Fibroblast of the aortic adventitia (primary cell): ENCODE results near the gene ATE1. TPM values are rescaled to one million over a fixed set of nuclear protein-coding genes. Genes with fewer than 3 reads are reported as not detected.

Experiments used
- DNase-seq: peaks from one replicate; pipeline ENCODE4 v3.0.0-alpha.2; 2010; ENCODE audit warnings: low read depth
- H3K4me3 ChIP-seq: 2 replicates; pipeline ENCODE4 v1.5.1; 2011; ENCODE audit warnings: low read depth, mild to moderate bottlenecking, control low read depth, low read length, moderate library complexity
- CTCF ChIP-seq: IDR thresholded peaks from 2 replicates; pipeline ENCODE4 v1.5.1; 2011; ENCODE audit warnings: mild to moderate bottlenecking, low read length, control low read depth, inconsistent platforms; ENCODE audit not compliant: insufficient read depth
- total RNA-seq: library from RNA; depleted of rRNA; stranded (reverse); fragments of >200 nt; gene quantifications from 2 replicates; pipeline ENCODE4 v1.2.3, GENCODE V29; 2012; ENCODE audit warnings: low replicate concordance

ATE1 gene
- total RNA-seq, 1 donor: 39.9 TPM

GRCh38 chr10:121722665-121723064 is 205.2 kb downstream of the ATE1 start:
- no peak for DNase-seq
- no peak overlapping the region for H3K4me3 ChIP-seq
- TF ChIP-seq CTCF: no peak

GRCh38 chr10:121721257-121721656 is 206.6 kb downstream of the ATE1 start:
- no peak overlapping the region for H3K4me3 ChIP-seq
- no peak for TF ChIP-seq CTCF
- DNase-seq: no peak

GRCh38 chr10:121715969-121716368 is 211.9 kb downstream of the ATE1 start:
- no peak for DNase-seq
- no peak overlapping the region for H3K4me3 ChIP-seq
- no peak for TF ChIP-seq CTCF

- no peak for DNase-seq
- no peak for TF ChIP-seq CTCF
- H3K4me3 ChIP-seq: no peak overlapping the region
Measured at GRCh38 chr10:121715076-121715475, 212.8 kb downstream of the ATE1 start.

- no peak for DNase-seq
- no peak overlapping the region for H3K4me3 ChIP-seq
- no peak for TF ChIP-seq CTCF
Measured at GRCh38 chr10:121713486-121713885, 214.3 kb downstream of the ATE1 start.

GRCh38 chr10:121710971-121711370 is 216.9 kb downstream of the ATE1 start:
- H3K4me3 ChIP-seq: no peak overlapping the region
- no peak for DNase-seq
- no peak for TF ChIP-seq CTCF

- DNase-seq: peak; percentile 1
- no peak for TF ChIP-seq CTCF
- H3K4me3 ChIP-seq: no peak overlapping the region
Measured at GRCh38 chr10:121710207-121710606, 217.6 kb downstream of the ATE1 start.
